GM13976 (cell line): ENCODE data around the gene TRAPPC5.

Experiments
- DNase-seq: peaks from one replicate; pipeline ENCODE4 v3.0.0; 2012; ENCODE audit warnings: low spot score
- CTCF ChIP-seq: IDR thresholded peaks from 2 replicates; pipeline ENCODE4 v1.5.1; 2012; ENCODE audit warnings: borderline replicate concordance, mild to moderate bottlenecking; ENCODE audit not compliant: insufficient read depth; ENCODE audit errors: extremely low read depth, missing control alignments, control extremely low read depth
- in situ Hi-C: fragments of 300-500 bp; cut with MboI; formaldehyde crosslinking; loops from one replicate; pipeline ENCODE4 v1.12.0; 2022; ENCODE audit warnings: low sequenced_read_pairs, mixed read lengths, inconsistent platforms; ENCODE audit not compliant: unreplicated experiment

The TRAPPC5 gene

GRCh38 chr19:7636691-7637373, 43.8 kb upstream of the TRAPPC5 start, which contains the start of gene STXBP2:
Gene STXBP2, plus strand, starts transcription at chr19:7637110. Its CDS starts 40 bp downstream, at chr19:7637150.
- in situ Hi-C loops = no loop called here
- no peak for TF ChIP-seq CTCF
- peak; percentile 99 for DNase-seq

GRCh38 chr19:7637374-7638256, 43.0 kb upstream of the TRAPPC5 start:
- no peak for DNase-seq
- in situ Hi-C loops = no loop called here
- no peak for TF ChIP-seq CTCF

GRCh38 chr19:7638802-7639465, 41.7 kb upstream of the TRAPPC5 start:
- no peak for TF ChIP-seq CTCF
- in situ Hi-C loops = no loop called here
- no peak for DNase-seq

- in situ Hi-C loops = no loop called here
- DNase-seq = no peak
- no peak for TF ChIP-seq CTCF
Observed at GRCh38 chr19:7639863-7640348, 40.7 kb upstream of the TRAPPC5 start.

GRCh38 chr19:7640803-7641202, 39.8 kb upstream of the TRAPPC5 start:
- in situ Hi-C loops = no loop called here
- TF ChIP-seq CTCF = no peak
- DNase-seq = no peak
